ENCODE measurements around the gene TOB2.

- TF ChIP-seq CTCF (IDR thresholded peaks at IDR 0.05), result no peak
- no peak for TF ChIP-seq POLR2A (IDR thresholded peaks at IDR 0.05)
These were observed 33.8 kb upstream of the TOB2 start for GRCh38 chr22:41480397-41480735.

Measured in tibial nerve (tissue), 3 donors.